Cardiac fibroblast (primary cell): ENCODE data around the gene KLHL18.
"Not testable (repeated sequence)": the region's sequence is repeated elsewhere in the genome, so short reads cannot be mapped to it uniquely, and the experiment has no call there.

Experiments
- DNase-seq, 2 donors: peaks; one replicate each; pipeline versions ENCODE4 v3.0.0 to v3.0.0-alpha.2; 2010; ENCODE audit warnings: low read depth in 2 of 2
- H3K4me3 ChIP-seq, 2 donors: replicated peaks in 1 of 2; 1 replicate in 1 of 2; 2 replicates in 1 of 2; pipeline ENCODE4 v1.5.1; 2011; ENCODE audit warnings: low read depth in 2 of 2, low read length in 2 of 2, mild to moderate bottlenecking in 2 of 2, moderate library complexity in 1 of 2
- CTCF ChIP-seq: IDR thresholded peaks from one replicate; pipeline ENCODE4 v1.5.1; 2011; ENCODE audit warnings: low read depth, mild to moderate bottlenecking, low read length, inconsistent platforms

Gene KLHL18

DNA sequence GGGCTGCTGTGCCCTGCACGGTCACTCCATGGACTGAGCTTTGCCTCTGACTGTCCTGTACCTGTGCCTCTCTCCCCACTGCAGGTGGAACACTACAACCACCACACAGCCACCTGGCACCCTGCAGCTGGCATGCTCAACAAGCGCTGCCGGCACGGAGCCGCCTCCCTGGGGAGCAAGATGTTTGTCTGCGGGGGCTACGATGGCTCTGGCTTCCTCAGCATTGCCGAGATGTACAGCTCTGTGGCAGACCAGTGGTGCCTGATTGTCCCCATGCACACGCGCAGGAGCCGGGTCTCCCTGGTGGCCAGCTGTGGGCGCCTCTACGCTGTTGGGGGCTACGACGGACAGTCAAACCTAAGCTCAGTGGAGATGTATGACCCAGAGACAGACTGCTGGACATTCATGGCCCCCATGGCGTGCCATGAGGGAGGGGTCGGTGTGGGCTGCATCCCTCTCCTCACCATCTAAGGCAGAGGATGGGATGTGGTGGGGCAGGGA, 60.8 kb downstream of the KLHL18 start:
- no peak for DNase-seq
- no peak overlapping the region for H3K4me3 ChIP-seq
- no peak for TF ChIP-seq CTCF

GRCh38 chr3:47344971-47345370, 62.2 kb downstream of the KLHL18 start:
- TF ChIP-seq CTCF, result no peak
- no peak for DNase-seq
- no peak overlapping the region for H3K4me3 ChIP-seq

DNA sequence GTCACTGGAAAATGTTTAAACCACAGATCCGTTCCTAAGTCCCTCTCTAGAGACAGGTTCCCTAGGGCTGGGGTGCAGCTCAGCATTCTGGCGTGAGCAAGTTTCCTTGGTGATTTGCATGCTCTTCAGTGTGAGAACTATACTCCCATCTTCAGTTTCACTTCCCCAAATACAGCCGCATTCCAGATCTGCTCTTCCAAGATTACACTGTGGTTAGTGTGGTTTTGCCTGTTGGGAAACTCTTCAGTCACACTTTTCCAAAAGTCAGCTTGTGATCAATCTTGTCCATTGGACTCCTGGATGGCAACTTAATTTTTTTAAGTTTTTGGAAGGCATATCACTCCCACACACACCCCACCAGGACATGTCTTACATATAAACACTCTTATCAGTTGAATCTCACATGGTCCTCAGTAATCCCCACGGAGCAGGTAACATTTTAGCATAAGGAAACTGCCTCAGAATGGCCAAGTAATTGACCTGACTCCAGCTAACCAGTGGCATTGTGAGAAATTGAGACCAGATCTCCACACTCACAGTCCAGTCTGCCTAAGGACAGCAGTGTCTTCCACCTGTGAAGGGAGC, 64.6 kb downstream of the KLHL18 start:
- peak; percentile 27 to 71 for DNase-seq
- TF ChIP-seq CTCF, result no peak
- no peak overlapping the region for H3K4me3 ChIP-seq

DNA sequence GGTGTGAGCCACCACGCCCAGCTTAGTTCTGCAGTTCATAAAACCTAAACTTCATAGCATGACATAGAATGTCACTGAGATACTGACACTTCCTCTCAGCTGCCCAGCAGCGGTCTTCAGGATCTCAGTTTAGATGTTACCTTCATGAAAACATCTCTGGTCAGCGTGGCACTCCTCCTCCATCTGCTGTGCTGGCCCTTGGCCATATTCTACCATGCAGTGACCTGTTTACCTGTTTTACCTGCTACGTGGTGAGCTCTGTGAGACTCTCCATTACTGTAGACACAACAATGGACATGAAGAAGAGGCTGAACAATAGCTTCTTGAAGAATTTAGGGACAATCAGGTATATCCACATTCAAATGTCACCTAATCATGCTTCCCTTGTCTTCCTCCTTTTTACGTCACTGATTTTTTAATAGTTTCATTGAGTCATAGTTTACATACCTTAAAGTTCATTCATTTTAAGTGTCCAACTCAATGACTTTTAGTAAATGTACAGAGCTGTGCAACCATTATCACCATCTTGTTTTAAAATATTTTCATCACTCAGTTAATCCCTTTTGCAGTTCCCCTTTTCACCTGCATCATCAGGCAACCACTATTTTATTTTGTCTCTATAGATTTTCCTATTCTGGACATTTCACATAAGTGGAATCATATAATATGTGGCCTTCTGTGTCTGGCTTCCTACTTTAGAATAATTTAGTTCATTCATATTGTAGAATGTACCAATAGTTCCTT, 65.8 kb downstream of the KLHL18 start:
- TF ChIP-seq CTCF, result no peak
- DNase-seq, result no peak
- H3K4me3 ChIP-seq, result no peak overlapping the region

DNA sequence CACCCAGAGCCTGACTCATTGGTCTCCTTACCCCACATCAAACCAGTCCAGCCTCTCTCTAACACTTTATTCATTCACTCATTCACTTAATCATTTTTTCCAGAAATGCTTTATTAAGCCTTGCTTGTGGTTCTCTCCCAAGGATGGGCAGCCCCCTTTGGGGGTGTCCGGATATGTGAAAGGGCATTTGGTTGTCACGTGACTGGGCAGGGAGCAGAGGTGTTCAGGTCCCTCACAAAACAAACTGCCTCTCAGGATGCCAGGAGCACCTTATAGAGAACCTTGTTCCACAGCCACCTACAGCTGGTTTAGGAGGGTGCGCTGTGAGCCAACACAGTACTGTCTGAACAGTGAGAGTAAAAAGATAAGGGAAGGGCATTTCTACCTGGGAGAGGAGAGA, 72.3 kb downstream of the KLHL18 start:
- H3K4me3 ChIP-seq, result no peak overlapping the region
- DNase-seq, result no peak
- TF ChIP-seq CTCF, result no peak

- no peak for DNase-seq
- no peak for TF ChIP-seq CTCF
- no peak overlapping the region for H3K4me3 ChIP-seq
Measured at GRCh38 chr3:47356201-47356600, 73.5 kb downstream of the KLHL18 start.

GRCh38 chr3:47359323-47359722, 76.6 kb downstream of the KLHL18 start:
- DNase-seq, result no peak
- no peak for TF ChIP-seq CTCF
- no peak overlapping the region for H3K4me3 ChIP-seq

GRCh38 chr3:47360110-47360517, 77.4 kb downstream of the KLHL18 start:
- peak in 1 of 2 donors; percentile 13 for DNase-seq
- not testable (repeated sequence) for H3K4me3 ChIP-seq
